HEK293T (cell line): ENCODE results near the gene DCDC2C.

Source experiments
- CTCF ChIA-PET: fragments of 350-600 bp; formaldehyde crosslinking; extraction: SDS; loops from one replicate; lab custom pipeline; 2021; ENCODE audit warnings: antibody characterized with exemption, inconsistent platforms; lab: Yijun Ruan, JAX
- POLR2A ChIA-PET: fragments of 350-600 bp; formaldehyde crosslinking; extraction: SDS; loops from one replicate; lab custom pipeline; 2020; ENCODE audit warnings: antibody characterized with exemption, inconsistent platforms; lab: Yijun Ruan, JAX
- DNase-seq: peaks from one replicate; pipeline ENCODE4 v3.0.0; 2012; ENCODE audit warnings: mixed read lengths; ENCODE audit errors: extremely low spot score
- ARNT ChIP-seq: fragments of 450-650 bp; IDR thresholded peaks from 2 replicates; pipeline ENCODE4 v1.6.1; 2017; ENCODE audit warnings: mild to moderate bottlenecking
- BHLHE40 ChIP-seq: fragments of 450-650 bp; IDR thresholded peaks from 2 replicates; pipeline ENCODE4 v1.6.1; 2016; ENCODE audit warnings: mild to moderate bottlenecking, moderate library complexity, borderline replicate concordance
- CTBP1 ChIP-seq: fragments of 450-650 bp; IDR thresholded peaks from 2 replicates; pipeline ENCODE4 v1.6.1; 2016; ENCODE audit warnings: borderline replicate concordance
- ELF4 ChIP-seq: fragments of 450-650 bp; IDR thresholded peaks from 2 replicates; pipeline ENCODE4 v1.6.1; 2017; ENCODE audit warnings: antibody characterized with exemption
- FOXA1 ChIP-seq: fragments of 450-650 bp; IDR thresholded peaks from 2 replicates; pipeline ENCODE4 v1.6.1; 2016; ENCODE audit warnings: mild to moderate bottlenecking
- FOXK2 ChIP-seq: fragments of 450-650 bp; IDR thresholded peaks from 2 replicates; pipeline ENCODE4 v1.6.1; 2016; ENCODE audit warnings: mild to moderate bottlenecking
- FOXM1 ChIP-seq: fragments of 450-650 bp; IDR thresholded peaks from 2 replicates; pipeline ENCODE4 v1.6.1; 2017; ENCODE audit warnings: mild to moderate bottlenecking, borderline replicate concordance
- HDGF ChIP-seq: fragments of 450-650 bp; IDR thresholded peaks from 2 replicates; pipeline ENCODE4 v1.6.1; 2017; ENCODE audit warnings: antibody characterized with exemption, borderline replicate concordance
- L3MBTL2 ChIP-seq: fragments of 450-650 bp; conservative IDR thresholded peaks from 2 replicates; pipeline ENCODE4 v1.6.1; 2016; ENCODE audit warnings: mild to moderate bottlenecking
- LEF1 ChIP-seq: fragments of 450-650 bp; IDR thresholded peaks from 2 replicates; pipeline ENCODE4 v1.6.1; 2017; ENCODE audit warnings: mild to moderate bottlenecking, borderline replicate concordance
- NFRKB ChIP-seq: fragments of 450-650 bp; IDR thresholded peaks from 2 replicates; pipeline ENCODE4 v1.6.1; 2016; ENCODE audit warnings: mild to moderate bottlenecking, moderate library complexity
- PKNOX1 ChIP-seq: fragments of 450-650 bp; IDR thresholded peaks from 2 replicates; pipeline ENCODE4 v1.6.1; 2016
- SP1 ChIP-seq: fragments of 450-650 bp; IDR thresholded peaks from 2 replicates; pipeline ENCODE4 v1.6.1; 2017
- SUZ12 ChIP-seq: fragments of 450-650 bp; IDR thresholded peaks from 2 replicates; pipeline ENCODE4 v1.6.1; 2016; ENCODE audit warnings: mild to moderate bottlenecking
- TARDBP ChIP-seq: fragments of 450-650 bp; IDR thresholded peaks from 2 replicates; pipeline ENCODE4 v1.6.1; 2016
- ZNF384 ChIP-seq: fragments of 450-650 bp; IDR thresholded peaks from 2 replicates; pipeline ENCODE4 v1.6.1; 2016

DCDC2C gene

GRCh38 chr2:3664925-3665324, 38.5 kb upstream of the DCDC2C start:
- CTCF ChIA-PET: no interaction called here
- POLR2A ChIA-PET: interaction anchor here (0.8 kb wide), 1 partner anchor 285 kb away, joined by 3 read pairs; the partner anchor contains the start of gene TRAPPC12
- DNase-seq: no peak
- TF ChIP-seq ZNF384: no peak
- no peak for TF ChIP-seq L3MBTL2
- no peak for TF ChIP-seq HDGF
- TF ChIP-seq PKNOX1: no peak
- no peak for TF ChIP-seq CTBP1
- TF ChIP-seq SUZ12: no peak
- no peak for TF ChIP-seq ARNT
- TF ChIP-seq FOXA1: no peak
- TF ChIP-seq FOXK2: no peak
- TF ChIP-seq ELF4: no peak
- no peak for TF ChIP-seq NFRKB
- no peak for TF ChIP-seq LEF1
- TF ChIP-seq BHLHE40: no peak
- no peak for TF ChIP-seq SP1
- TF ChIP-seq TARDBP: no peak
- no peak for TF ChIP-seq FOXM1

- ChIA-PET POLR2A (interaction anchor here (1.0 kb wide), 1 partner anchor 108 kb away, joined by 3 read pairs; the partner anchor contains the start of gene RNASEH1), CTCF (no interaction called here)
- TF ChIP-seq SP1 (no peak), BHLHE40 (no peak), ZNF384 (no peak), ELF4 (no peak), HDGF (no peak), FOXA1 (no peak), FOXK2 (no peak), TARDBP (no peak), NFRKB (no peak), FOXM1 (no peak), ARNT (no peak), LEF1 (no peak), PKNOX1 (no peak), SUZ12 (no peak), CTBP1 (no peak), L3MBTL2 (no peak)
- DNase-seq: no peak
These were observed 37.3 kb upstream of the DCDC2C start for GRCh38 chr2:3665886-3666612.

DNA sequence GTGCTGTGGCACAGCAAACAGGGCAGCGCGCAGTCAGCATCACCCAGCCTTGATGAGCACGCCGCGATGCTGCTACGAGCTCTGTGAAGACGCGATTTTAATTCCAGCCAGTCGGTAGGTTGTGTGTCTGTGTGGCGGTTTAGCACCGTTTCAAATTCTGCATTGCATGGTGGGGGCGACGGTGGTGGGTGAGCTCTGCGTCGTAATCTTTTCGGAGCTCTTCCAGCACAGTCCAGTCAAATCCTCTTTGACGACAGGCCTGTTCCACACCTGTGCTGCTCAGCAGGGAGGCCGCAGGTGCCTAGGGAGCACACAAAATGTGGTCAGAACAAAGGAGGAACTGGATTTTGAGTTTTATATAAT, 36.8 kb upstream of the DCDC2C start:
- ChIA-PET POLR2A (interaction anchor here (1.0 kb wide), 1 partner anchor 108 kb away, joined by 3 read pairs; the partner anchor contains the start of gene RNASEH1), CTCF (no interaction called here)
- no peak for DNase-seq
- TF ChIP-seq ARNT: no peak
- TF ChIP-seq NFRKB: no peak
- no peak for TF ChIP-seq ELF4
- no peak for TF ChIP-seq TARDBP
- TF ChIP-seq CTBP1: no peak
- TF ChIP-seq SP1: no peak
- no peak for TF ChIP-seq FOXA1
- TF ChIP-seq ZNF384: no peak

- no peak for DNase-seq
- TF ChIP-seq NFRKB: no peak
- no peak for TF ChIP-seq FOXK2
- TF ChIP-seq L3MBTL2: no peak
- TF ChIP-seq ARNT: no peak
- no peak for TF ChIP-seq HDGF
- no peak for TF ChIP-seq TARDBP
- no peak for TF ChIP-seq CTBP1
- no peak for TF ChIP-seq LEF1
- no peak for TF ChIP-seq ZNF384
- TF ChIP-seq ELF4: no peak
- TF ChIP-seq SUZ12: no peak
- TF ChIP-seq BHLHE40: no peak
- ChIA-PET CTCF (no interaction called here), POLR2A (interaction anchor here (1.0 kb wide), 1 partner anchor 109 kb away, joined by 3 read pairs; the partner anchor contains the start of gene RNASEH1)
These were observed 36.2 kb upstream of the DCDC2C start for GRCh38 chr2:3667151-3667631.

DNA sequence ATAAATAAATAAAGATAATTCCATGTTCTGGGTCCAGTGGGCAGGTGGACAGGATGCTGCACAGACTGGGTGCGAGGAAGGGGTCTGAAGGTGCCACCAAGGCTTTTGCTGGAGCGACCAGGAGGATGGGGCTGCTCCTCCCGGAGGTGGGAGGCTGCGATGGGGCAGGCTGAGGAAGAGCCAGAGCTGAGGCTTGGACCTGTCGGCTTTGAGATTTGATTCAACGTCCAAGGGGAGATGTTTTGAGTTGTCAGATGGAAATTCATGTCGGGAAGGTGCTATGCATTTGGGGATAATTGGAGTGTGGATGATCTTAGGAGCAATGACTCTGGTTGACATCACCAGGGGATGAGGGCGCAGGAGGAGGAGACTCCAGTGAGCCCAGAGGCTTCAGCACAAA, 33.7 kb upstream of the DCDC2C start:
- DNase-seq: no peak
- POLR2A ChIA-PET: no interaction called here
- CTCF ChIA-PET: no interaction called here
- TF ChIP-seq TARDBP (no peak), ELF4 (no peak), FOXA1 (no peak), BHLHE40 (no peak), CTBP1 (no peak), ARNT (no peak), ZNF384 (no peak), SP1 (no peak), FOXK2 (no peak), PKNOX1 (no peak), HDGF (no peak)
